ENCODE data around the gene OSBPL3. TPM values are rescaled to one million over a fixed set of nuclear protein-coding genes. Genes with fewer than 3 reads are reported as not detected.

The OSBPL3 gene
- total and polyA plus RNA-seq, 4 donors = 0.28 to 3.0 (median 1.1) TPM

DNA sequence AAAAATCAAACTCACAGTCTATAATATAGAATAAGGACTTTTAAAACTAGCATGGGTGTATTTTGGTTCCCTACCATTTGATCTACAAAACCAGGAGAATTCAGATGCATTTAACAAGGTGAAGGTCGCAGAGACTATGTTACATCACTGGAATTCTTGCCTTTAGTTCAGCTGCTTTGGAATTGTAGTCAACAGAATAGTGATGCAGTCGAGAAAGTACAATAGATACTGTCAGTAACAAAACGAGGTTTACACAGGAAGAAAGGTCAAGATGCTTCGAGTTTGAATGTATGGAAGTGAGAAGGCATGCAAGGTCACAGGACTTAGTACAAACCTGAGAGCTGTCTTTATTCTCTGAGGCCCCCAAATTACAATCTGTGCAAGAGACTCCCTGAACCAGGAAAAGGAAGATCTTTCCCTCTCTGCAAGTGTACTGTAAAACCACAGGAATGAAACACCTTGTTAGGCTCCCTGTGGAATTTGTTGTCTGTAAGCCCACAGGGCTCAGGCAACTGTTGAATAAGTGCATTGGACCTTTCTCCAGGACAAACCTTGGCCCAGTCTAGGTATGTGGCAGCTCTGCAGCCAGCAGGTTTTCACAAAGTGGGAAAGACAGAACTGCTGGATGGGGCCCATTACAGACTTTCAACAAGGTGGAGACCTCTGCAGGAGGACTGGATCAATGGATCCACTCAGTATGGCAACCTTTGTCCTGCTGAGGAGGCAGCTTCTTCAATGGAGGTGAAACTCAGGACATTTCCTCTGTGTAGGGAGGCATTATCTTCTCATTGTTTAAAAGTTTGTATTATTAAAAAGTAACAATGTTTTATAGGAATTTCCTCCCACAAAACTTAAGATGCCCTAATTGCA lies 121.6 kb downstream of the OSBPL3 start:
- no peak overlapping the region for H3K9ac ChIP-seq (ENCODE audit: low read depth in 1 of 2, low read length in 2 of 2)
- no peaks in the 10 kb centered on the region for H3K36me3 ChIP-seq (ENCODE audit: control insufficient read depth in 4 of 4, insufficient read depth in 3 of 4, low read depth in 1 of 4, low read length in 3 of 4)
- H3K27me3 ChIP-seq (ENCODE audit: control insufficient read depth in 4 of 4, insufficient read depth in 4 of 4, low read length in 3 of 4) = no peaks in the 10 kb centered on the region
- no peak overlapping the region for H3K27ac ChIP-seq (ENCODE audit: low read depth in 1 of 2, low read length in 2 of 2)
- TF ChIP-seq TAF1 (conservative IDR thresholded peaks at IDR 0.05) (no peak), JUND (IDR thresholded peaks at IDR 0.05) (no peak), EGR1 (IDR thresholded peaks at IDR 0.05; ENCODE audit: low read depth in 2 of 2) (no peak), HNF4G (IDR thresholded peaks at IDR 0.05) (no peak), FOXA1 (IDR thresholded peaks at IDR 0.05) (no peak), YY1 (IDR thresholded peaks at IDR 0.05) (no peak), RAD21 (IDR thresholded peaks at IDR 0.05) (no peak), RXRA (IDR thresholded peaks at IDR 0.05) (no peak), NR2F2 (IDR thresholded peaks at IDR 0.05) (no peak), FOXA2 (IDR thresholded peaks at IDR 0.05) (no peak), SP1 (IDR thresholded peaks at IDR 0.05) (no peak), GABPA (IDR thresholded peaks at IDR 0.05 in 1 of 2, conservative IDR thresholded peaks at IDR 0.05 in 1 of 2) (no peak), HNF4A (conservative IDR thresholded peaks at IDR 0.05) (no peak)
- TF ChIP-seq, protein P1, sequence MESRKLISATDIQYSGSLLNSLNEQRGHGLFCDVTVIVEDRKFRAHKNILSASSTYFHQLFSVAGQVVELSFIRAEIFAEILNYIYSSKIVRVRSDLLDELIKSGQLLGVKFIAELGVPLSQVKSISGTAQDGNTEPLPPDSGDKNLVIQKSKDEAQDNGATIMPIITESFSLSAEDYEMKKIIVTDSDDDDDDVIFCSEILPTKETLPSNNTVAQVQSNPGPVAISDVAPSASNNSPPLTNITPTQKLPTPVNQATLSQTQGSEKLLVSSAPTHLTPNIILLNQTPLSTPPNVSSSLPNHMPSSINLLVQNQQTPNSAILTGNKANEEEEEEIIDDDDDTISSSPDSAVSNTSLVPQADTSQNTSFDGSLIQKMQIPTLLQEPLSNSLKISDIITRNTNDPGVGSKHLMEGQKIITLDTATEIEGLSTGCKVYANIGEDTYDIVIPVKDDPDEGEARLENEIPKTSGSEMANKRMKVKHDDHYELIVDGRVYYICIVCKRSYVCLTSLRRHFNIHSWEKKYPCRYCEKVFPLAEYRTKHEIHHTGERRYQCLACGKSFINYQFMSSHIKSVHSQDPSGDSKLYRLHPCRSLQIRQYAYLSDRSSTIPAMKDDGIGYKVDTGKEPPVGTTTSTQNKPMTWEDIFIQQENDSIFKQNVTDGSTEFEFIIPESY (IDR thresholded peaks at IDR 0.05) = no peak
- TF ChIP-seq, protein P2, sequence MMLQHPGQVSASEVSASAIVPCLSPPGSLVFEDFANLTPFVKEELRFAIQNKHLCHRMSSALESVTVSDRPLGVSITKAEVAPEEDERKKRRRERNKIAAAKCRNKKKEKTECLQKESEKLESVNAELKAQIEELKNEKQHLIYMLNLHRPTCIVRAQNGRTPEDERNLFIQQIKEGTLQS (IDR thresholded peaks at IDR 0.05) = no peak
- TF ChIP-seq, protein P3, sequence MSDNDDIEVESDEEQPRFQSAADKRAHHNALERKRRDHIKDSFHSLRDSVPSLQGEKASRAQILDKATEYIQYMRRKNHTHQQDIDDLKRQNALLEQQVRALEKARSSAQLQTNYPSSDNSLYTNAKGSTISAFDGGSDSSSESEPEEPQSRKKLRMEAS (IDR thresholded peaks at IDR 0.05) = no peak
- TF ChIP-seq, protein P4, sequence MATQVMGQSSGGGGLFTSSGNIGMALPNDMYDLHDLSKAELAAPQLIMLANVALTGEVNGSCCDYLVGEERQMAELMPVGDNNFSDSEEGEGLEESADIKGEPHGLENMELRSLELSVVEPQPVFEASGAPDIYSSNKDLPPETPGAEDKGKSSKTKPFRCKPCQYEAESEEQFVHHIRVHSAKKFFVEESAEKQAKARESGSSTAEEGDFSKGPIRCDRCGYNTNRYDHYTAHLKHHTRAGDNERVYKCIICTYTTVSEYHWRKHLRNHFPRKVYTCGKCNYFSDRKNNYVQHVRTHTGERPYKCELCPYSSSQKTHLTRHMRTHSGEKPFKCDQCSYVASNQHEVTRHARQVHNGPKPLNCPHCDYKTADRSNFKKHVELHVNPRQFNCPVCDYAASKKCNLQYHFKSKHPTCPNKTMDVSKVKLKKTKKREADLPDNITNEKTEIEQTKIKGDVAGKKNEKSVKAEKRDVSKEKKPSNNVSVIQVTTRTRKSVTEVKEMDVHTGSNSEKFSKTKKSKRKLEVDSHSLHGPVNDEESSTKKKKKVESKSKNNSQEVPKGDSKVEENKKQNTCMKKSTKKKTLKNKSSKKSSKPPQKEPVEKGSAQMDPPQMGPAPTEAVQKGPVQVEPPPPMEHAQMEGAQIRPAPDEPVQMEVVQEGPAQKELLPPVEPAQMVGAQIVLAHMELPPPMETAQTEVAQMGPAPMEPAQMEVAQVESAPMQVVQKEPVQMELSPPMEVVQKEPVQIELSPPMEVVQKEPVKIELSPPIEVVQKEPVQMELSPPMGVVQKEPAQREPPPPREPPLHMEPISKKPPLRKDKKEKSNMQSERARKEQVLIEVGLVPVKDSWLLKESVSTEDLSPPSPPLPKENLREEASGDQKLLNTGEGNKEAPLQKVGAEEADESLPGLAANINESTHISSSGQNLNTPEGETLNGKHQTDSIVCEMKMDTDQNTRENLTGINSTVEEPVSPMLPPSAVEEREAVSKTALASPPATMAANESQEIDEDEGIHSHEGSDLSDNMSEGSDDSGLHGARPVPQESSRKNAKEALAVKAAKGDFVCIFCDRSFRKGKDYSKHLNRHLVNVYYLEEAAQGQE (IDR thresholded peaks at IDR 0.05) = no peak
- TF ChIP-seq, protein P5, sequence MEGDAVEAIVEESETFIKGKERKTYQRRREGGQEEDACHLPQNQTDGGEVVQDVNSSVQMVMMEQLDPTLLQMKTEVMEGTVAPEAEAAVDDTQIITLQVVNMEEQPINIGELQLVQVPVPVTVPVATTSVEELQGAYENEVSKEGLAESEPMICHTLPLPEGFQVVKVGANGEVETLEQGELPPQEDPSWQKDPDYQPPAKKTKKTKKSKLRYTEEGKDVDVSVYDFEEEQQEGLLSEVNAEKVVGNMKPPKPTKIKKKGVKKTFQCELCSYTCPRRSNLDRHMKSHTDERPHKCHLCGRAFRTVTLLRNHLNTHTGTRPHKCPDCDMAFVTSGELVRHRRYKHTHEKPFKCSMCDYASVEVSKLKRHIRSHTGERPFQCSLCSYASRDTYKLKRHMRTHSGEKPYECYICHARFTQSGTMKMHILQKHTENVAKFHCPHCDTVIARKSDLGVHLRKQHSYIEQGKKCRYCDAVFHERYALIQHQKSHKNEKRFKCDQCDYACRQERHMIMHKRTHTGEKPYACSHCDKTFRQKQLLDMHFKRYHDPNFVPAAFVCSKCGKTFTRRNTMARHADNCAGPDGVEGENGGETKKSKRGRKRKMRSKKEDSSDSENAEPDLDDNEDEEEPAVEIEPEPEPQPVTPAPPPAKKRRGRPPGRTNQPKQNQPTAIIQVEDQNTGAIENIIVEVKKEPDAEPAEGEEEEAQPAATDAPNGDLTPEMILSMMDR (IDR thresholded peaks at IDR 0.05; ENCODE audit: low read depth, low read length, missing input control) = no peak
- H3K4me1 ChIP-seq (ENCODE audit: control insufficient read depth in 4 of 4, insufficient read depth in 4 of 4, low read length in 3 of 4) = no peaks in the 10 kb centered on the region
- no peaks in the 10 kb centered on the region for H3K9me3 ChIP-seq (ENCODE audit: control insufficient read depth in 4 of 4, low read length in 3 of 4)
- no peak overlapping the region for H3K4me3 ChIP-seq (ENCODE audit: low read depth in 1 of 3, low read length in 3 of 3)
- WGBS = 63% methylated on average over 4 of the region's 4 CpGs
- no peak for DNase-seq (ENCODE audit: low spot score)

All from liver (tissue), 9 donors.